ENCODE data around the gene SLC30A3.

DNA sequence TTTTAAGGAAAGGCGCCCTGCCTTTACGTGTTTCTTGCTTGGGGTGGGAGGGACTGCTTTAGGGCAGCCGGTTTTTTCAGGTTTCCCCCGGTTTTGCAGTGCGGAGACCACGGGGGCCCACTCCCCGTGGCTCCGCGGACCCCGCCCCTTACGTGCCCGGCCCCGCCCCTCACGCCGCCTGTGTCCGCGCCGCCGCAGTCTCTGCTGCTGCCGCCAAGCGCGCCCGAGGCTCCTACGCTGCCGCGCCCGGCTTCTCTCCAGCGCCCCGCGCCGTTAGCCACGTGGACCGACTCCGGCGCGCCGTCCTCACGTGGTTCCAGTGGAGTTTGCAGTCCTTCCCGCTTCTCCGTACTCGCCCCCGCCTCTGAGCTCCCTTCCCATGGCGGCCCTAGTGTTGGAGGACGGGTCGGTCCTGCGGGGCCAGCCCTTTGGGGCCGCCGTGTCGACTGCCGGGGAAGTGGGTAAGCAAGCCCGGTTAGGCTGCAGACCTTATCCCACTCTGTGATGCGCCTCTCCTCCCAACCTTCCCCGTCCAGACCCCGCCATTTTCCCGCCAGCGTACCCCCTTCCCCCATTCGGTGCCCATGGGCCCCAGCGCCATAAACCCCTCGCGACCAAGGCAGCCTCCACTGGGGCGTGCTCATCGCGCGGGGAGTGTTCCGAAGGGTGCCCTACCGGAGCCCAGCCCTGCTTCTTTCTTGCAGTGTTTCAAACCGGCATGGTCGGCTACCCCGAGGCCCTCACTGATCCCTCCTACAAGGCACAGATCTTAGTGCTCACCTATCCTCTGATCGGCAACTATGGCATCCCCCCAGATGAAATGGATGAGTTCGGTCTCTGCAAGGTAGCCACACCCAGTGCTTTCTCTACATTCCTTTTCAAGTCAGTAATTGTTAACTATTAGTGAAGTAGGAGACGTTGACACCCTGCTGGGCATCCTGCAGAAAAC is 45.4 kb downstream of the SLC30A3 start, which contains the start of gene CAD:
- TF ChIP-seq CTCF (IDR thresholded peaks at IDR 0.05; ENCODE audit: insufficient read depth, low read depth, low read length) = no peak
- TF ChIP-seq EZH2 (IDR thresholded peaks at IDR 0.05; ENCODE audit: insufficient read depth, low read length) = no peak
